Sigmoid colon (tissue), 7 donors: ENCODE results near the gene PIGO. TPM values are rescaled to one million over a fixed set of nuclear protein-coding genes. Genes with fewer than 3 reads are reported as not detected.

ENCODE experiments used
- DNase-seq: peaks from one replicate; pipeline ENCODE4 v3.0.0-alpha.2; 2019
- H3K27ac ChIP-seq, 4 donors: fragments of 200-600 bp; sonication (generic); one replicate each; pipeline ENCODE4 v1.5.1; 2016 to 2019; ENCODE audit warnings: mild to moderate bottlenecking in 1 of 4
- H3K27me3 ChIP-seq, 3 donors: fragments of 200-600 bp; sonication (generic); one replicate each; pipeline ENCODE4 v1.5.1; 2019; ENCODE audit warnings: mild to moderate bottlenecking in 1 of 3
- H3K36me3 ChIP-seq, 4 donors: fragments of 200-600 bp; sonication (generic); one replicate each; pipeline ENCODE4 v1.5.1; 2016 to 2019
- H3K4me1 ChIP-seq, 4 donors: fragments of 200-600 bp; sonication (generic); one replicate each; pipeline ENCODE4 v1.5.1; 2017 to 2019
- H3K4me3 ChIP-seq, 4 donors: fragments of 200-600 bp; sonication (generic); one replicate each; pipeline ENCODE4 v1.5.1; 2017 to 2019; ENCODE audit warnings: mild to moderate bottlenecking in 2 of 4, moderate library complexity in 1 of 4
- H3K9me3 ChIP-seq, 4 donors: fragments of 200-600 bp in 3 of 4; sonication (generic) in 3 of 4; one replicate each; pipeline versions ENCODE4 v1.5.1 to v1.6.1; 2013 to 2019
- EP300 ChIP-seq, 4 donors: sonication (generic); formaldehyde crosslinking; IDR thresholded peaks; one replicate each; pipeline ENCODE4 v1.6.1; 2017; ENCODE audit warnings: antibody characterized with exemption in 4 of 4
- POLR2A ChIP-seq, 2 donors: fragments of 450-650 bp; IDR thresholded peaks; one replicate each; pipeline ENCODE4 v1.6.1; 2016; ENCODE audit warnings: antibody characterized with exemption in 2 of 2, mild to moderate bottlenecking in 2 of 2, moderate library complexity in 2 of 2
- POLR2AphosphoS5 ChIP-seq, 4 donors: sonication (generic); formaldehyde crosslinking; IDR thresholded peaks; one replicate each; pipeline ENCODE4 v1.6.1; 2017; ENCODE audit warnings: antibody characterized with exemption in 4 of 4
- WGBS, 2 donors: extraction: QIAGEN DNeasy Blood & Tissue Kit; methylation state at CpG; one replicate each; pipeline ENCODE4 v1.1.7; 2013; 5-methylcytosine and 5-hydroxymethylcytosine counted together
- intact Hi-C: fragments of 100-400 bp; cut with DNase I; formaldehyde crosslinking; loops from one replicate; pipeline ENCODE4 v1.15.1; 2023
- polyA plus RNA-seq, 3 donors: library from polyadenylated mRNA; stranded (reverse); fragments of 200-250 nt; gene quantifications; one replicate each; pipeline ENCODE4 v1.2.3, GENCODE V29; 2013
- small RNA-seq, 3 donors: library from RNA; depleted of rRNA; stranded (forward); fragments of <200 nt; gene quantifications; one replicate each; pipeline ENCODE3, GENCODE V24; 2016
- total RNA-seq, 4 donors: library from RNA; depleted of rRNA; stranded (reverse); fragments of >200 nt; gene quantifications; one replicate each; pipeline ENCODE4 v1.1.0, GENCODE V29; 2016
- TF ChIP-seq, protein P1 (sequence below), 4 experiments: fragments of 450-650 bp in 3 of 4; fragments of 200-600 bp in 1 of 4; IDR thresholded peaks; one replicate each; pipeline ENCODE4 v1.5.1; 2016 to 2019; ENCODE audit warnings: antibody characterized with exemption in 4 of 4, mild to moderate bottlenecking in 3 of 4, moderate library complexity in 2 of 4
- donor health status: healthy with polysubstance abuse.
- donor health status: Bipolar disorder and iron deficiency.
- donor health status: healthy.

Gene PIGO
- total and polyA plus RNA-seq, 7 donors, result 3.0 to 23.5 (median 10.0) TPM

DNA sequence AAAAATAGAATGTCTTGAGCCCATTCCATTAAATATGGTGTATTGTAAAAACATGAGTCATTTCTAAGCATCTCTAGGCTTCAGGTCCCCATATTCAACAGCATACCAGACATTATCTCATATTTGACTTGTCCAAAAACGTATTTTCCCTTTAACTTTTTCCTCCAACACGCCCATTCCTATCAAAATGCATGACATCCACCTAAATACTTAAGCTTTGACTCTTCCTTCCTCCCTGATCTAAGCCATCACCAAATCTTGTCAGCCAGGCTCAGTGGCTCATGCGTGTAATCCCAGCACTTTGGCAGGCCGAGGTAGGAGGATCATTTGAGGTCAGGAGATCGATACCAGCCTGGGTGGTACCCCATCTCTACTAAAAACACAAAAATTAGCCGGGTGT is 47.9 kb downstream of the PIGO start:
- no peak for DNase-seq
- H3K4me1 ChIP-seq, result peaks cover 0 to 8% (median 2%) of the 10 kb centered on the region in 4 donors

DNA sequence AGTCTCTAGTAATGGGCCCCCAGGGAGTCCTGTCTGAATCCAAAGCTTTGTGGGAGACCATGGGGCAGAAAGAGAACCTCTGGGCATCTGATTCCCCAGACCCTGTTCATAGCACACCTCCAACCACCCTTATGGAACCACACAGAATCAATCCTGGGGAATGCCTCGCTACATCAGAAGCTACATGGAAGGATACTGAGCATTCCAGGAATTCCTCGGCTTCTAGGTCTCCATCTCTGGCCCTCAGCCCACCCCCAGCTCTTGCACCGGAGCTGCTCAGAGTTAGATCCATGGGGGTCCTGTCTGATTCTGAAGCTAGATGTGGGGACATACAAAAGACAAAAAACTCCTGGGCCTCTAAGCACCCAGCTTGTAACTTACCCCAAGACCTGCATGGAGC is 52.3 kb downstream of the PIGO start:
- DNase-seq, result no peak
- WGBS, 2 donors, result 91 to 94% methylated on average over 3 of the region's 3 CpGs
- intact Hi-C loops, result no loop called here
- Histone ChIP-seq H3K27ac (no peak overlapping the region), H3K4me1 (no peaks in the 10 kb centered on the region), H3K27me3 (no peaks in the 10 kb centered on the region), H3K9me3 (no peaks in the 10 kb centered on the region), H3K36me3 (peaks cover 0 to 46% (median 10%) of the 10 kb centered on the region in 4 donors), H3K4me3 (no peak overlapping the region)
- TF ChIP-seq POLR2A (IDR thresholded peaks at IDR 0.05) (no peak), EP300 (IDR thresholded peaks at IDR 0.05) (no peak), POLR2AphosphoS5 (IDR thresholded peaks at IDR 0.05) (no peak)
- TF ChIP-seq, protein P1, sequence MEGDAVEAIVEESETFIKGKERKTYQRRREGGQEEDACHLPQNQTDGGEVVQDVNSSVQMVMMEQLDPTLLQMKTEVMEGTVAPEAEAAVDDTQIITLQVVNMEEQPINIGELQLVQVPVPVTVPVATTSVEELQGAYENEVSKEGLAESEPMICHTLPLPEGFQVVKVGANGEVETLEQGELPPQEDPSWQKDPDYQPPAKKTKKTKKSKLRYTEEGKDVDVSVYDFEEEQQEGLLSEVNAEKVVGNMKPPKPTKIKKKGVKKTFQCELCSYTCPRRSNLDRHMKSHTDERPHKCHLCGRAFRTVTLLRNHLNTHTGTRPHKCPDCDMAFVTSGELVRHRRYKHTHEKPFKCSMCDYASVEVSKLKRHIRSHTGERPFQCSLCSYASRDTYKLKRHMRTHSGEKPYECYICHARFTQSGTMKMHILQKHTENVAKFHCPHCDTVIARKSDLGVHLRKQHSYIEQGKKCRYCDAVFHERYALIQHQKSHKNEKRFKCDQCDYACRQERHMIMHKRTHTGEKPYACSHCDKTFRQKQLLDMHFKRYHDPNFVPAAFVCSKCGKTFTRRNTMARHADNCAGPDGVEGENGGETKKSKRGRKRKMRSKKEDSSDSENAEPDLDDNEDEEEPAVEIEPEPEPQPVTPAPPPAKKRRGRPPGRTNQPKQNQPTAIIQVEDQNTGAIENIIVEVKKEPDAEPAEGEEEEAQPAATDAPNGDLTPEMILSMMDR (IDR thresholded peaks at IDR 0.05), result no peak

More for the DNA sequence above, 47.9 kb downstream of the PIGO start:
- Histone ChIP-seq H3K27me3 (no peaks in the 10 kb centered on the region), H3K36me3 (peaks cover 0 to 70% (median 10%) of the 10 kb centered on the region in 4 donors), H3K9me3 (no peaks in the 10 kb centered on the region), H3K4me3 (no peak overlapping the region), H3K27ac (no peak overlapping the region)
- intact Hi-C loops, result no loop called here
- 98% methylated on average over 6 of the region's 6 CpGs for WGBS, 2 donors
- TF ChIP-seq POLR2A (IDR thresholded peaks at IDR 0.05), result no peak
- TF ChIP-seq POLR2AphosphoS5 (IDR thresholded peaks at IDR 0.05), result no peak
- no peak for TF ChIP-seq EP300 (IDR thresholded peaks at IDR 0.05)
- TF ChIP-seq, protein P1 (IDR thresholded peaks at IDR 0.05), result no peak

DNA sequence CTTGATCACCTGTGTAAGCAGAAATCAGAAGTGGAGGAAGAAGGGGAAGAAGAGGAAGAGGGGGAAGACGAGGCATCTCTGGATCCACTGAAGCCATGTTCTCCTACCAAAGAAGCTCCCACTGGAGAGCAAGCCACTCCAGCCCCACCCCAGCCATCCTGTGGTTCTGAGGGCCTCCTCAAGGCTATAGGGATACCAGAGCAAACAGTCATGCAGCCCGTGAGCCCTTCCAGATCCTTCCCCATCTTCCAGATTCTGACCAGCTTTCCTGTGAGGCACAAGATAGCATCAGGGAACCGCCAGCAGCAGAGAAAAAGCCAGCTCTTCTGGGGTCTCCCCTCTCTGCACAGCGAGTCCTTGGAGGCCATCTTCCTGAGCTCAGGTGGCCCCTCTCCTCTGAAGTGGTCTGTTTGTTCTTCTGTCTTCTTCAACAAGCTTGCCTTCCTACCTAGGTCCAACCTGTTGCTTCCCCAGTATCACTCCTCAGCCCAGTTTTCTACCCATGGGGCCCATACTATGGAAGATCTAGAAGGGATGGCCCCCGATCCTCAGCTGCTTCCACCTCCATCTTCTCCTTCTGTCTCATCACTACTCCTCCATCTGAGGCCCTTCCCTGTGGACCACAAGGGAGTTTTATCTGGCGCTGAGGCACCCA is 53.4 kb downstream of the PIGO start:
- no peak overlapping the region for H3K27ac ChIP-seq
- DNase-seq, result no peak
- H3K9me3 ChIP-seq, result no peaks in the 10 kb centered on the region
- H3K36me3 ChIP-seq, result peaks cover 0 to 38% (median 5%) of the 10 kb centered on the region in 4 donors
- H3K4me3 ChIP-seq, result no peak overlapping the region
- no peaks in the 10 kb centered on the region for H3K4me1 ChIP-seq
- 90 to 94% methylated on average over 6 of the region's 6 CpGs for WGBS, 2 donors
- intact Hi-C loops, result no loop called here
- no peak for TF ChIP-seq POLR2AphosphoS5 (IDR thresholded peaks at IDR 0.05)
- TF ChIP-seq, protein P1 (IDR thresholded peaks at IDR 0.05), result no peak
- no peak for TF ChIP-seq EP300 (IDR thresholded peaks at IDR 0.05)
- no peaks in the 10 kb centered on the region for H3K27me3 ChIP-seq

DNA sequence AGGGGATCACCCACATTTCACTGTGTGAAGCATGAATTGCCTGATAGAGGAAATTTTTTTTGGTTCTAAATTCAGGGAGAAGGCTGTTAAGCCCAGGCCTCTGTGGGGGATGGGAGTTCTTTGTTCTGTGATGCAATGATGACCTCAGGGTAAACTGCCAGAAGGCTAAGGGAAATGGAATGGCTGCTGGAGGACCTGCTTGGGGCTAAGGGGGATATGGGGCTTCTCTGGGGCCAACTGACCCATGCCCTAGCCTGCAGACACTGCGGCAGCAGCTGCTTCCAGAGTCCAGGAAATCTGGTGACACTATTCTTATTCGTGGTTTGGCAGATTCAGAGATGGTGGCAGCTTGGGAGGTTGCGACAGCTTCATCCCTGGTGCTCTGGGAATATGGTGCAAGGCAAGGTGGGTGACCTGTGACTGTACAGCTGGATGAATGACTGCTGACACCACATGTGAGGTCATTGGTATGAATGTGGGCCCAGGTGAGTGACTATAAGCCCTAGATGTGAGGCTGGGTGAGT is 54.2 kb downstream of the PIGO start:
- Histone ChIP-seq H3K4me1 (no peaks in the 10 kb centered on the region), H3K27me3 (no peaks in the 10 kb centered on the region), H3K36me3 (peaks cover 0 to 34% (median 4%) of the 10 kb centered on the region in 4 donors), H3K4me3 (no peak overlapping the region), H3K9me3 (no peaks in the 10 kb centered on the region), H3K27ac (no peak overlapping the region)
- intact Hi-C loops, result no loop called here
- no peak for TF ChIP-seq EP300 (IDR thresholded peaks at IDR 0.05)
- TF ChIP-seq POLR2AphosphoS5 (IDR thresholded peaks at IDR 0.05), result peak in 1 of 4 donors; percentile 4
- DNase-seq, result no peak
- WGBS, 2 donors, result 90 to 95% methylated on average over 3 of the region's 3 CpGs

Small RNA genes lying within 50 kb of the gene (small RNA-seq; reads per million reads assigned to genes)
- 0 reads per million in 3 donors for gene RN7SL338P

Other genes starting within 250 kb of the PIGO start
- gene PHF24, start 138.3 kb downstream of the PIGO start, total RNA-seq, result 1 to 10 TPM in 2 of 4 donors, under 1 TPM in 2; 0.66 to 2.2 (median 0.87) TPM
- under 1 TPM in 2 of 3 donors, not detected in 1; under 0.01 to 0.60 TPM for gene PHF24, start 138.3 kb downstream of the PIGO start, polyA plus RNA-seq
- 10 to 100 TPM; 27.8 to 58.7 (median 56.2) TPM for gene DNAJB5, start 106.8 kb downstream of the PIGO start, total RNA-seq
- gene DNAJB5, start 106.8 kb downstream of the PIGO start, polyA plus RNA-seq, result 1 to 10 TPM in 2 of 3 donors, under 1 TPM in 1; 0.92 to 7.1 (median 2.4) TPM
- gene VCP, start 24.0 kb downstream of the PIGO start, total RNA-seq, result 100 to 1,000 TPM; 107 to 129 (median 115) TPM
- gene VCP, start 24.0 kb downstream of the PIGO start, polyA plus RNA-seq, result 100 to 1,000 TPM in 1 of 3 donors, 10 to 100 TPM in 2; 50.5 to 128 (median 62.2) TPM
- 10 to 100 TPM in 3 of 4 donors, 1 to 10 TPM in 1; 3.2 to 17.0 (median 12.9) TPM for gene FANCG, start 16.6 kb downstream of the PIGO start, total RNA-seq
- gene FANCG, start 16.6 kb downstream of the PIGO start, polyA plus RNA-seq, result 10 to 100 TPM in 1 of 3 donors, 1 to 10 TPM in 2; 4.4 to 24.0 (median 5.4) TPM
- gene STOML2, start 6.5 kb upstream of the PIGO start, total RNA-seq, result 100 to 1,000 TPM in 3 of 4 donors, 10 to 100 TPM in 1; 87.2 to 144 (median 116) TPM
- 100 to 1,000 TPM; 136 to 145 (median 143) TPM for gene STOML2, start 6.5 kb upstream of the PIGO start, polyA plus RNA-seq
- 10 to 100 TPM; 10.5 to 22.5 (median 19.1) TPM for gene ATOSB, start 19.3 kb upstream of the PIGO start, total RNA-seq
- gene ATOSB, start 19.3 kb upstream of the PIGO start, polyA plus RNA-seq, result 10 to 100 TPM; 17.4 to 27.3 (median 25.4) TPM
- 10 to 100 TPM; 14.6 to 22.2 (median 19.7) TPM for gene UNC13B, start 65.4 kb upstream of the PIGO start, total RNA-seq
- gene UNC13B, start 65.4 kb upstream of the PIGO start, polyA plus RNA-seq, result 10 to 100 TPM; 19.2 to 25.6 (median 21.3) TPM